Measurements from ENCODE around the gene HSDL1. TPM values are rescaled to one million over a fixed set of nuclear protein-coding genes. Genes with fewer than 3 reads are reported as not detected.
A peak's percentile ranks its signal among the peaks of the same experiment; 100 is the strongest.

Gene HSDL1
- polyA plus RNA-seq, 2 of the 4 experiments (the other 2 are of a cell fraction), result 17.9 to 24.9 TPM

DNA sequence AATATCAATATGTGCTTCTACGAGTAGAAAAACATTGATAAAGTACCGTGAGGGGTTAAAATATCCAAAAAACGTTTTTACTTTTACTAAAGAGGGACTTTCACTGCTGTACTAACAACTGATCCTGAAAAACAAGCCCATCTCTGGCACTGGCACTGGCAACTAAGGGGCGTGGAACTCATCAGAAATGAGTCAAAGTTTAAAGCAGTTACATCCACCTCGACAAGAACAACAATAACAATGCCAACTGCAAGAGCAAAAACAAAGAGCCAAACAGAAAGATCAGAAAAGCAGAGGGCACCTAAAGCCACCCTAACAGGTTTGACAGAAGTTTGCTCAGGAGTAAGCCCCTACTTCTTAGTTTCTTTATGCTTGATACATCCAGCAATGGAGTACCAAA lies 41.3 kb downstream of the HSDL1 start (continued):
- TF ChIP-seq HOXB5 (CRISPR knock-in tag; IDR thresholded peaks at IDR 0.05) (no peak), RCOR1 (IDR thresholded peaks at IDR 0.05; ENCODE audit: low read depth, low read length) (no peak), HOXB13 (CRISPR knock-in tag; IDR thresholded peaks at IDR 0.05; ENCODE audit: low read depth) (no peak)

DNA sequence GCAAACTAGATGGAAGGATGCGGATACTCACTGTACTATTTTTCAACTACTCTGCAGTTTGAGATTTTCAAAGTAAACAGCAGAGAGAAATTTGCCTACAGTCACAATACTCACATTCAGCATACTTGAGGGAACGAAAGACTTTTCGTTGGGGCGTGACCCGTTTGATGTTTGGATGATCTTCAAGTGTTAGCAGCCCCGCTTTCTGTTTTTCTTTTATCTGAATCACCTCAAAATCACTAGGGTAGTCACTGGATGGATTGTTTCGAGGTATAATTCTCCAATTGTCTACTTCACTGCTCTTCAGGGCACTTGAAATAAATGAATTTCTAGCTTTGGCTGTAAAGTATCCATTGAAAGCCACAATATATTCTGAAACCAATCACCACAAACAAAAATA lies 46.0 kb downstream of the HSDL1 start:
- H3K4me1 ChIP-seq, result peaks cover 37% of the 10 kb centered on the region
- H3K27ac ChIP-seq, result no peak overlapping the region
- ATAC-seq, result no peak
- TF ChIP-seq MAZ (IDR thresholded peaks at IDR 0.05; ENCODE audit: borderline replicate concordance, low read depth, low read length) (no peak), PHF8 (IDR thresholded peaks at IDR 0.05; ENCODE audit: borderline replicate concordance, low read depth) (no peak), EHF (CRISPR knock-in tag; IDR thresholded peaks at IDR 0.05) (no peak), ZFP36 (IDR thresholded peaks at IDR 0.05; ENCODE audit: borderline replicate concordance, partially characterized antibody) (no peak), HOXB13 (CRISPR knock-in tag; IDR thresholded peaks at IDR 0.05; ENCODE audit: low read depth) (no peak)
- 96% methylated on average over 7 of the region's 7 CpGs for WGBS (ENCODE audit: missing lambda C conversion rate)
- H3K9me3 ChIP-seq, result no peaks in the 10 kb centered on the region
- CTCF ChIA-PET, result interaction anchor here (2.2 to 2.9 kb wide), 3 partner anchors 12 to 88 kb away, joined by 8 to 21 read pairs (median 9); partner anchors contain the start of gene TAF1C
- FAIRE-seq, result no peak
- DNase-seq (ENCODE audit: low read depth in 1 of 2, low spot score in 1 of 2), result no peak
- no peak overlapping the region; the same call in 2 of the 3 replicates for H3K4me2 ChIP-seq
- H3K4me3 ChIP-seq, result no peak overlapping the region
- POLR2A ChIA-PET, result no interaction called here

DNA sequence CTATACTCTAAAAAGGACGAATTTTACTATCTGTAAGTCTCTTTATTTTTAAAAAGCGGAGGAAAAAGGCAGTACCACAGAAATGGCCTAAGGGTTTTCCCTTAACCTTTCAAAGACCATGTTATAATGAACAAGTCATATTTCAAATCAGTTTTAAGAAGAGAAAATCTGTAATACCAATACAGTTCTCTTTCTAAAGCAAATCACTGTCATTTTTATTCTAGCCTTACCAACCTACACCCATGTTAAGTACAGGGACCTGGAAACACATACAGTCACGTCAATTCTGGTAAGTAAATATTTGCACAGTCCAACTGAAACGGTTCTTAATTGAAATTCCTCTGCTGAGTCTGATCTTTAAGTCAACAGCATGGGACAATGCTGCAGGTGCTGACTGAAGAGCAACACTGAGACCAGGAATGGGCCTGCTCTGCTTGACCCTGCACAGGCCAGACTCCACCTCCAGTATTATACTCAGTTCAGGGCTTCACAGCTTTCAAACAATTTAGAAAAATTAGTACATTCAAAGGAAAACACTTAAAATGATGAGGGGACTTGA lies 48.5 kb downstream of the HSDL1 start:
- TF ChIP-seq, protein P1, sequence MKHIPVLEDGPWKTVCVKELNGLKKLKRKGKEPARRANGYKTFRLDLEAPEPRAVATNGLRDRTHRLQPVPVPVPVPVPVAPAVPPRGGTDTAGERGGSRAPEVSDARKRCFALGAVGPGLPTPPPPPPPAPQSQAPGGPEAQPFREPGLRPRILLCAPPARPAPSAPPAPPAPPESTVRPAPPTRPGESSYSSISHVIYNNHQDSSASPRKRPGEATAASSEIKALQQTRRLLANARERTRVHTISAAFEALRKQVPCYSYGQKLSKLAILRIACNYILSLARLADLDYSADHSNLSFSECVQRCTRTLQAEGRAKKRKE (CRISPR knock-in tag; IDR thresholded peaks at IDR 0.05; ENCODE audit: low read depth), result no peak
- TF ChIP-seq RNF2 (IDR thresholded peaks at IDR 0.05; ENCODE audit: borderline replicate concordance, low read depth) (no peak), POLR2AphosphoS2 (conservative IDR thresholded peaks at IDR 0.05; ENCODE audit: low read length) (no peak), FOSL2 (IDR thresholded peaks at IDR 0.05) (no peak), FOSL2 (CRISPR knock-in tag; IDR thresholded peaks at IDR 0.05) (0 out of 2 replicates have a peak, but pooled peaks have one; percentile 14), SMC3 (IDR thresholded peaks at IDR 0.05) (no peak), HDAC2 (IDR thresholded peaks at IDR 0.05) (no peak)
- TF ChIP-seq, protein P2, sequence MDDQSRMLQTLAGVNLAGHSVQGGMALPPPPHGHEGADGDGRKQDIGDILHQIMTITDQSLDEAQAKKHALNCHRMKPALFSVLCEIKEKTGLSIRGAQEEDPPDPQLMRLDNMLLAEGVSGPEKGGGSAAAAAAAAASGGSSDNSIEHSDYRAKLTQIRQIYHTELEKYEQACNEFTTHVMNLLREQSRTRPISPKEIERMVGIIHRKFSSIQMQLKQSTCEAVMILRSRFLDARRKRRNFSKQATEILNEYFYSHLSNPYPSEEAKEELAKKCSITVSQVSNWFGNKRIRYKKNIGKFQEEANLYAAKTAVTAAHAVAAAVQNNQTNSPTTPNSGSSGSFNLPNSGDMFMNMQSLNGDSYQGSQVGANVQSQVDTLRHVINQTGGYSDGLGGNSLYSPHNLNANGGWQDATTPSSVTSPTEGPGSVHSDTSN (IDR thresholded peaks at IDR 0.05), result no peak
- Histone ChIP-seq H3K4me3 (no peak overlapping the region), H3K27ac (no peak overlapping the region), H3K4me2 (peak overlapping the region; percentile 24), H3K9me3 (no peaks in the 10 kb centered on the region), H3K4me1 (peaks cover 32% of the 10 kb centered on the region)
- FAIRE-seq (no peak), DNase-seq (ENCODE audit: low read depth in 1 of 2, low spot score in 1 of 2) (peak in 1 of 2 experiments; percentile 70), ATAC-seq (peak; percentile 47 to 87; a peak in 4 of 6 replicates)
- WGBS (ENCODE audit: missing lambda C conversion rate), result 48% methylated on average over 4 of the region's 4 CpGs
- POLR2A ChIA-PET, result interaction anchor here (1.5 kb wide), 1 partner anchor 20 kb away, joined by 4 read pairs; the partner anchor contains the start of gene MBTPS1
- CTCF ChIA-PET, result interaction anchor here (2.8 to 2.9 kb wide), 2 partner anchors 10 to 12 kb away, joined by 8 to 16 read pairs; no protein-coding TSS in a partner anchor

GRCh38 chr16:84095466-84095865 lies 49.5 kb downstream of the HSDL1 start:
- no peaks in the 10 kb centered on the region for H3K9me3 ChIP-seq
- WGBS (ENCODE audit: missing lambda C conversion rate), result 85% methylated on average over 14 of the region's 14 CpGs
- ChIA-PET CTCF (interaction anchor here (1.0 to 2.8 kb wide), 3 partner anchors 11 to 91 kb away, joined by 3 to 16 read pairs (median 3); partner anchors contain the start of gene TAF1C), POLR2A (no interaction called here)
- ATAC-seq, result no peak
- peaks cover 32% of the 10 kb centered on the region for H3K4me1 ChIP-seq
- H3K4me3 ChIP-seq, result no peak overlapping the region
- DNase-seq (ENCODE audit: low read depth in 1 of 2, low spot score in 1 of 2), result no peak
- FAIRE-seq, result no peak
- no peak for TF ChIP-seq MYC (IDR thresholded peaks at IDR 0.05; ENCODE audit: borderline replicate concordance, low read length)
- no peak for TF ChIP-seq TFCP2L1 (CRISPR knock-in tag; IDR thresholded peaks at IDR 0.05)
- TF ChIP-seq ZFP36 (IDR thresholded peaks at IDR 0.05; ENCODE audit: borderline replicate concordance, partially characterized antibody), result no peak
- TF ChIP-seq, protein P1 (CRISPR knock-in tag; IDR thresholded peaks at IDR 0.05; ENCODE audit: low read depth), result no peak
- no peak for TF ChIP-seq JUN (IDR thresholded peaks at IDR 0.05)
- no peak for TF ChIP-seq TP53 (CRISPR knock-in tag; IDR thresholded peaks at IDR 0.05)
- TF ChIP-seq CHD4 (IDR thresholded peaks at IDR 0.05; ENCODE audit: borderline replicate concordance), result no peak
- no peak for TF ChIP-seq HDAC2 (IDR thresholded peaks at IDR 0.05)
- no peak for TF ChIP-seq ZC3H11A (IDR thresholded peaks at IDR 0.05)
- no peak for TF ChIP-seq RCOR1 (IDR thresholded peaks at IDR 0.05; ENCODE audit: low read depth, low read length)
- no peak for TF ChIP-seq SREBF2 (IDR thresholded peaks at IDR 0.05)
- TF ChIP-seq HOXB5 (CRISPR knock-in tag; IDR thresholded peaks at IDR 0.05), result no peak
- no peak for TF ChIP-seq NR3C1 (IDR thresholded peaks at IDR 0.05)
- no peak for TF ChIP-seq NFE2L2 (conservative IDR thresholded peaks at IDR 0.05; ENCODE audit: low read length)
- no peak for TF ChIP-seq USF2 (IDR thresholded peaks at IDR 0.05)
- no peak overlapping the region for H3K27ac ChIP-seq
- H3K4me2 ChIP-seq, result no peak overlapping the region
